ENCODE results near the gene AQP10.

The AQP10 gene

GRCh38 chr1:154326546-154327465 is 5.9 kb downstream of the AQP10 start:
- no peak for TF ChIP-seq CTCF (IDR thresholded peaks at IDR 0.05; ENCODE audit: borderline replicate concordance, insufficient read depth, low read depth, low read length)
- peak overlapping the region; percentile 76 for H3K4me3 ChIP-seq (ENCODE audit: low read depth, low read length)

- peak overlapping the region; percentile 57 for H3K4me3 ChIP-seq (ENCODE audit: low read depth, low read length)
- no peak for TF ChIP-seq CTCF (IDR thresholded peaks at IDR 0.05; ENCODE audit: borderline replicate concordance, insufficient read depth, low read depth, low read length)
Observed at GRCh38 chr1:154327466-154328317, 6.8 kb downstream of the AQP10 start.

GRCh38 chr1:154328318-154329151 is 7.6 kb downstream of the AQP10 start:
- peak overlapping the region; percentile 57 for H3K4me3 ChIP-seq (ENCODE audit: low read depth, low read length)
- no peak for TF ChIP-seq CTCF (IDR thresholded peaks at IDR 0.05; ENCODE audit: borderline replicate concordance, insufficient read depth, low read depth, low read length)

- TF ChIP-seq CTCF (IDR thresholded peaks at IDR 0.05; ENCODE audit: borderline replicate concordance, insufficient read depth, low read depth, low read length): no peak
- H3K4me3 ChIP-seq (ENCODE audit: low read depth, low read length): no peak overlapping the region
Observed at GRCh38 chr1:154329152-154329521, 8.2 kb downstream of the AQP10 start.

GRCh38 chr1:154329551-154330131 is 8.7 kb downstream of the AQP10 start:
- no peak for TF ChIP-seq CTCF (IDR thresholded peaks at IDR 0.05; ENCODE audit: borderline replicate concordance, insufficient read depth, low read depth, low read length)
- no peak overlapping the region for H3K4me3 ChIP-seq (ENCODE audit: low read depth, low read length)

GRCh38 chr1:154330669-154331068 is 9.8 kb downstream of the AQP10 start:
- TF ChIP-seq CTCF (IDR thresholded peaks at IDR 0.05; ENCODE audit: borderline replicate concordance, insufficient read depth, low read depth, low read length): no peak
- no peak overlapping the region for H3K4me3 ChIP-seq (ENCODE audit: low read depth, low read length)

All from GM12875 (cell line).